ENCODE results near the gene MYO1E.
A peak's percentile ranks its signal among the peaks of the same experiment; 100 is the strongest.

Gene MYO1E

GRCh38 chr15:59258317-59258716, 114.4 kb downstream of the MYO1E start:
- no peak for DNase-seq

DNA sequence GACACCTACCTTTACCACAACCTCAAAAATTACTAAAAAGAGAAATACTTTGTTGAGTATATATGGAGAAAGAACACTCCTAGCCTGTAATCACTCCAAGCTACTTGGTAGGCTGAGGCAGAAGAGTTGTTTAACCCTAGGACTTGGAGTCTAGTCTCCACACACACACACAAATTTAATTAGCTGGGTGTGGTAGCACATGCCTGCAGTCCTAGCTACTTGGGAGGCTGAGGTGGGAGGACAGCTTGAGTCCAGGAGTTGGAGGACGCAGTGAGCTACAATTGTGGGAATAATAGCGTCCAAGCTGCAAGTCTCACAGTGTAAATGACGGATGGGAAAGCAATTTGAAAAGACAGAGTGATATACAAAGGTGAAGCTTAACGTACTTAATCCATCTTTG, 115.5 kb downstream of the MYO1E start:
- DNase-seq: no peak

GRCh38 chr15:59256482-59256881, 116.2 kb downstream of the MYO1E start:
- no peak for DNase-seq

DNA sequence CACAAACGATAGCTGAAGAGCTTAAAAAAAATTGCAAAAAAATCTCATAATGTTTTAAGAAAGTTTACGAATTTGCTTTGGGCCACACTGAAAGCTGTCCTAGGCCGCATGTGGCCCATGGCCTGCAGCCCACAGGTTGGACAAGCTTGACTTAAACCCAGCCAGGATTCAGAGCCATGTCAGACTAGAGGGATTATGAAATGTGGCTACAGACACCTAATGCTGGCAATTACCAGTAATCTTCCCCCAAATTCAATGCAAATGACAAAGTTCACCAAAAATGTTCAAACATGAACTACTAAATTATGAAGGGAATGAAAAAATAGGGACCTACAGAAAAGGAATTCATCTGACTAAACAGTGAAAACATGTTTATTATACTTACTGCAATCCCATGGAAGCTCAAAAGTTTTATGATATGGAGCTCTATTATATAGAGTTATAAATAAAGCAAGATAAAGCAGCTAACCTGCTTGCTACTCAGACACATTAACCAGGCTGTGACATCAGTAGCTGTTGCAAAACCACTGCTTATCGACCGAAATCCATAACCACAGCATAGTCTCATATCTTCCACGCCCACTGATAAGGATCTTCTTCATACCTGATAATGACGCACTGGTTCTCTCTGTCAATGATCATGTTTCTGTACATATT, 116.9 kb downstream of the MYO1E start:
- DNase-seq: peak in 1 of 5 donors; percentile 83

DNA sequence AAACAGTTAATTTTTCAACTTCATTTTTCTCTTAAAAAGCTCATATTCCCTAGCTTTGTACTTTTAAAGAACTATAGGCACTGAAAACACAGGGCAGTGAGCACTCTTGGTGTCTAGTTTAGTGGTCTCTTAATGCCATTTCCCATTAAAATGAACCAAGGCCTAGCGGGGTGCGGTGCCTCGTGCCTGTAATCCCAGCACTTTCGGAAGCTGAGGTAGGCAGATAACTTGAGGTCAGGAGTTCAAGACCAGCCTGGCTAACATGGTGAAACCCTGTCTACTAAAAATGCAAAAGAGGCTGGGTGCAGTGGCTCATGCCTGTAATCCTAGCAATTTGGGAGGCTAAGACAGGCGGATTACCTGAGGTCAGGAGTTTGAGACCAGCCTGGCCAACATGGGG, 120.5 kb downstream of the MYO1E start:
- DNase-seq: no peak

GRCh38 chr15:59251001-59251845, 121.4 kb downstream of the MYO1E start:
- no peak for DNase-seq

DNA sequence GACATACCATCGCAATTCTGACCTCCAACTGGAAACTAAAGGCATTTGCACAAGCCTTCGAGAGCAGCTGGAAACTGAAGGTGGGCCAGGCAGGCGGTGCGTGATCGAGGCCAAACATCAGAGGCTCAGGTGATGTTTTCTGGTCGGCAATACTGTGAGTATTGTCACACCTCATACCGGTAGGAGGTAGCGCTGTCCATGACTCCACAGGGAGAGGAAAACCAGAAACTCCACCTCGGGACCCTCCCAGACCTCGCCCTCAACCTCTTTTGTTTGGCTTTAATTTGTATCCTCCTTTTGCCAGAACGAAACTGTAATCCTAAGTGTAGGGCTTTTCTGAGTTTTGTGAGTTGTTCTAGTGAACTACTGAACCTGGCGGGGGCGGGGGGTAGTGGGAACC, 122.4 kb downstream of the MYO1E start:
- no peak for DNase-seq

DNA sequence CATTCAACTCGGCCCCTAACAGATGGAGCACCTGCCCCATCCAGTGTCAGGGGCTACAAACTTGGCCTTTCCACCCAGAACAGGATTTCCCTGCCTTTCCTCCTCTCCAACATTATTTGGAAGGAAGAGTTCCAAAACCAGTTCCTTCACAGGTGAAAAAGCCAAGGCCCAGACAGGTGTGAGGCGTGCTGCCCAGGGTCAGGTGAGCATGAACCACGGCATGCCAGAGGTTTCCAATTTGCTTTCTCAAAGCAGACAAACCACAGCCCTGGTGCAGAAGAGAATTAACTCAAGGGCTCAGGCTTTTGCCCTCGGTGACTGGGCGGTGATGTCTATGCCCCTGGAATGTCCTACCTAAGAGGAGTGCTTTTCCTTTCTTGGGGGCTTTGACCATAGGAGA, 122.9 kb downstream of the MYO1E start:
- no peak for DNase-seq

DNA sequence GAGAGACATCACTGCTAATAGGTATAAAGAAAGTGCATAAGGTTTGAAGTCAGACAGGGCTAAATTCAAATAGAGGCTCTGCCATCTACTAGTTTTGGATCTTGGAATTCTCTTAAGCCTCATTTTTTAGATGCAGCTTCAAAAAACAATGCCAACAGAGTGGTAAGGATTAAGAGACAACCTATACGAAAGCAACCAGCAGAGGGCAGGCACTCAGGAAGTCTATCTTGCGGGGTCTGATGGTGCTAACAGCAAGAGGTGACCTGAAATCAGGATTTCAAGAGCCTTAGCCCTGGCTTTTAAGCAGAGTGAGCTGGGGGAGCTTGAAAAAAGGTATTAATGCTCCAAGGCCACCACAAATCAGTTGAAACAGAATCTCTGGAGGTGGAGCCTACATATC, 125.3 kb downstream of the MYO1E start:
- DNase-seq: peak in 4 of 5 donors; percentile 6 to 65 (median 23)

DNA sequence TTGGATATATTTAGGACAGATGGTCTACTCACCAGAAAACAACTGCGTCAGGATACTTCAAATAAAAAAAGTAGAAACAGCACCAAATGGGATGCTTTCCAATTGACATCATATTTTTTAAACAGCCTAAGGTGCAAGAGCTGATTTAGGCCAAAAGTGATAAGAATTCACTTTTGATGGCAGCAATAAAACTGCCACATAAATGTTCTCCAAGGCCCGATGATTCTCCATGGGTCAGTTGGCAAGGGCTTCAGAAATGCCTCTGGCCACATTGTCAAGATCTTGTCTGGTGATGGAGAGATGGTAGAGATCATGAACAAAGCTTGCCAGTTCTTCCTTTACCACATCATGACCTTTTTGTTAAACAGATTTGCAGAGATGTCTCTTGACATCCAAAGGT, 127.1 kb downstream of the MYO1E start:
- DNase-seq: no peak

- DNase-seq: no peak
Measured at GRCh38 chr15:59244337-59244736, 128.3 kb downstream of the MYO1E start.

GRCh38 chr15:59243622-59244021, 129.0 kb downstream of the MYO1E start:
- DNase-seq: no peak

DNA sequence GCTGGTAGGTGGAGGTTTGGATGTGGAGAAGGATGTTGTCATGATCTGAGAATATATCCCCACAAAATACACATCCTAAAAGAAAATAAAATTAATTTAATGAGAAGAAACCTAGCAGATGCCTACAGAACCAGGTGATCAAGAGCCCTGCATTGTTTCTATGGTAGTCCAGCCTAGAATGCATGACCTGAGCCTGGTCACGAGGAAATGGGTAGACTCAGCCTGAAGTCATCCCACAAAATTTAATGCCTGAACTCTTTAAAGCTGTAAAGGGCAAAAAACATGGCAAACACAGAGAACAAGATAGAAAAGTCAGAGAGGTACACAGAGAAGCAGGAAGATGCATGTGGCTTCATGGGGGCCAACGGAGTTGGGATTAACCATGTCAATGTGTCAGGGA, 130.0 kb downstream of the MYO1E start:
- no peak for DNase-seq

GRCh38 chr15:59240036-59240435, 132.6 kb downstream of the MYO1E start:
- DNase-seq: no peak

DNA sequence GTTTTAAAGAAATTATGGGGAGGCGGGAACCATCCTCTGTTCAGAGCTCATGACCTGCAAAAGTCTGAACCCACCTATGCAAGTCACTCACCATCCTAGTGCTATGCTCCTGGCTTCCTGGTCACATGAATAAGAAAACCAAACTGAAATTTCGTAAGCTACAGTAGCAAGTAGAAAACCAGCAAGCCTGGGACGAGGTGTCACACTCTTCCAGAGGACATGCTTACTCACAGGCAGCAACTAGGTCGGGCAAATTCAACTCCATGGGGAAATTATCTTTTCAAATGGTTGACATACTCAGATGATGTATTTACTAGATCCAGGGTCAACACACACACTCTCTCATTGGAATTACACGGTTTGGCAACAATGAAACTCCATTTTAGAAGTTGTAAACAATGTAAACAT, 134.7 kb downstream of the MYO1E start:
- no peak for DNase-seq

DNA sequence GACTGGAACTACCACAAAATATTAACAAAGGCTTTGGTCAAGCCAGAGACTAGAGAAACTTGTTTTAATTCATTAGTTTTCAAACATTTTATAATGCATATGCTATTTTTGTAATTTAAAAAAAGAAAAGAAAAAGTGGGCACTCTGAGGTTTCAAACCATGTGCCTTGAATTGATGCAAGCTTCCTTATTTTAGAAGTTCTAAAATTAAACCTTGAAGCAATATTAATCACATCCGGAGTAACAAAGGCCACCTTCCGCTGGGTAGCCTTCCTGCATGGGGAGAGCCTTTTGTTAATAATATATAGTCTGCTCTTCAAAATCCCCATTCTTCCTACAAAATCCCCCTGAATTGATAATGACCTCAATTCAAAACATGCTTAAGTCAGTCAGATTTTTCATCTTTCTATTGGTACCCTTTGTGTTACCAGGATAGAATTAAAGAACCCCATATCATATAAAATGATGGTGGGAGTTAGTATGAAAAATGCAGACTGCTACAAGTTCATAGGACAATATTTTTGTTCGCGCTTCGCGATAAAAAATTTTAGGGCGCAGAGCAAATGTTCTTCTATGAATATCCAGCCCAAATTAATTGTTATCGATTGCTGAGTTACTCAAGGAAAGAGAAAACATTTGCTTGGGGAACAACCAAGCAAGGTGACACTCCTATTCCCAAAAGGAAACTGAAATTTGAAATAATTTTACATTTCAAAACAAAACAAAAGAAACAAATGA, 135.4 kb downstream of the MYO1E start:
- no peak for DNase-seq

DNA sequence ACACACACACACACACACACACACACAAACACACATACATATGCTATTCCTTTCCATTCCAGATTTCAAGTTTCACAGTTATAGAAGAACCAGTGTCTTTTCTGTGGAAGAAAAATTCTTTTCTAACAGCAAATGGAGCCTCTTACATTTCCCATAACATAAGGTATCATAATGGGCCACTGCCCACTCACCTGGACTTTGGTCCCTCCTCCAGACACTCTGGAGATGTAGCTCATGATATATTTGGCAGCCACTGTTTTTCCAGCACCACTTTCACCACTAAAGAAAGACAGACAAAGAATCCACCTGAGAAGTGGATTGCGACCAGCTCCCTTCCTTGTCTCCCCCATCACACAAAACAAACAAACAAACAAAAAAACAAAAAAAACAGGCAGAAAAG, 136.3 kb downstream of the MYO1E start:
- no peak for DNase-seq

GRCh38 chr15:59232476-59232875, 140.2 kb downstream of the MYO1E start:
- DNase-seq: no peak

DNA sequence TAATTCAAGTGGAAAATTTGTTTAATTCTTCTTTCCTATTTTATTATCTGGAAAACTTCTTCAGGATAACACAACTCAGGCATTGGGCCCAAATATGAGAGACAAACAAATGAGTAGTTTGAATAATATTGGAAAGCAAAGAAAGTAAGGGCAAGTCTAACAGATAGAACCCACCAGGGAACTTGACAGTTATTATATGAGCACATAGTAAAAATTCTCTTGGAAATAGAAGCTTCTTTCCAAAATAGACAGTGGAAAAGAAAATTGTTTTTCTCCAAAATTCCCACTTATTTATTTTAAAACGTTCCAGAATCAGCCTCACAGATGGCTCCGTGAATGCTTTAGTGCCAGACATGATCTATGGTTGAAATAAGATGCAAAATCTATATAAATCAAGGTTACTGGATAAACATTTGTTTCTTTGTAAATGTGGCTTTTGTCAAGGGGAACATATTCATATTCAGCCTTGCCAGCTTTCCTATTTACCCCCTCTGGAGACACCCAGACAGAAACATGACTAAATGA, 142.1 kb downstream of the MYO1E start:
- no peak for DNase-seq

DNA sequence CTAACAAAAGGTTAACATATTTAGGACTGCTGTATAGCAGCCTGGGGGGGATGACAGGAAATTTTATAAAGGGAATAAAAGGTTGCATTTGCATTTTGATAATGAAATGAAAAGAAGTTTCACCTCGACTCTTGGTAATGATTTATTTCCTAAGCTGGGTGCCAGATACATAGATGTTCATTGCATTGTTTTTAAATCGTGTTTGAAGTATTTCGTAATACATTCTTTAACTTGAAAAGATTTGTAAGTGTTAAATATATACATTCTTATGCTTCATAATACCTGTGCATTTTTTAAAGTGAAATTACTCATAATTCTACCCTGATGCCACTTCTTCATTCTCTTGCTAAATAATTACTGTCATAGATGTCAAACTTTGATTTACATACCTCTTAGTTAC, 143.2 kb downstream of the MYO1E start:
- no peak for DNase-seq

DNA sequence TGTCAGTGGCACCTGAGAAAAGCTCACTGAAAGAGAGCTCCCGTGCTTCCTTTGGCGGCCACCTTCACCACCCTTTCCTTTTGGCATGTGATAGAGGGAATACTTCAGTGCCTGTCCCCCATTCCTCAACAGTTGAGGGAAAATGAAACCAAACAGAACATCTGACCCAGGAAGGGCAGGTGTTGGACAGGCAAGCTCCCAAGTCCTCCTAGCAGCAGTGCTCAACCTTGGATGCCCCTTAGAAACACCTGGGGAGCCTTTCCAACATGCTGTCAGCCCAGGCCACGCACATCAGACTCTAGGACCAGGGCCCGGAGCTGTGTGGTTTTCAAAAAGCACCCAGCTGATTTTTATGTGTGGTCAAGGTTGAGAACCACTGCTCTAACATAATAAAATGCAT, 143.7 kb downstream of the MYO1E start:
- DNase-seq: no peak

DNA sequence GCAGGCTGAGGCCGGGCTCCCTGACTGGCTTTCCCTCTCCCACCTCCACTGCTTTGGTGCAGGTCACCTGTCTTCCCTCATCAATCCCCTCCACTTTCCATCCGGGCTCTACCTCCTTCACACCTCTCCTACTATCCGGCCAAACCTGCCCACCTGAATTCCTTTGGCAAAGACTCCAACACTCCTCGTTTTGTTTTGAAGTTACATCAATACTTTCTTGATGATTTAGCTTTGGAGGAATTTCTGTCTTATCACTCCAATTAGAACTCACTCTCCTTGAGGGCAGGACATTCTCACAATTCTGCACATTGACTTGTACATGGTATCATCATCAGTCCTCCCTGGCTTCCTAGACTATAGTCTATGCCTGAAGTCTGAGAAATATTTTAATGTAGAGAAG, 145.7 kb downstream of the MYO1E start:
- no peak for DNase-seq

GRCh38 chr15:59224474-59224873, 148.2 kb downstream of the MYO1E start:
- DNase-seq: no peak

- no peak for DNase-seq
Measured at GRCh38 chr15:59223736-59224135, 148.9 kb downstream of the MYO1E start.

All from T-helper 1 cell (primary cell).